Glutamatergic neuron (in vitro differentiated cells): ENCODE measurements around the gene ARHGAP8. TPM values are rescaled to one million over a fixed set of nuclear protein-coding genes. Genes with fewer than 3 reads are reported as not detected.

Experiments used
- DNase-seq: peaks from one replicate; pipeline ENCODE4 v3.0.0; 2022
- H3K27ac Mint-ChIP-seq: one replicate; pipeline ENCODE4 v1.8.0; 2020; ENCODE audit warnings: mild to moderate bottlenecking, mixed read lengths, inconsistent platforms; ENCODE audit not compliant: unreplicated experiment
- H3K27me3 Mint-ChIP-seq: one replicate; pipeline ENCODE4 v1.8.0; 2020; ENCODE audit warnings: mild to moderate bottlenecking, moderate library complexity, mixed read lengths, inconsistent platforms; ENCODE audit not compliant: unreplicated experiment
- H3K36me3 Mint-ChIP-seq: one replicate; pipeline ENCODE4 v1.8.0; 2020; ENCODE audit warnings: mild to moderate bottlenecking, mixed read lengths, inconsistent platforms; ENCODE audit not compliant: unreplicated experiment
- H3K4me1 Mint-ChIP-seq: one replicate; pipeline ENCODE4 v1.8.0; 2020; ENCODE audit warnings: mild to moderate bottlenecking, low read depth, mixed read lengths, inconsistent platforms; ENCODE audit not compliant: unreplicated experiment
- H3K4me3 Mint-ChIP-seq: one replicate; pipeline ENCODE4 v1.8.0; 2020; ENCODE audit warnings: mild to moderate bottlenecking, mixed read lengths, inconsistent platforms; ENCODE audit not compliant: unreplicated experiment
- H3K9me3 Mint-ChIP-seq: one replicate; pipeline ENCODE4 v1.8.0; 2020; ENCODE audit warnings: mild to moderate bottlenecking, moderate library complexity, mixed read lengths, inconsistent platforms; ENCODE audit not compliant: unreplicated experiment
- total RNA-seq: library from RNA; stranded (reverse); fragmentation: NEBNext Ultra II Directional; extraction: Animal tissue kit (Norgen Biotek cat#: 25700); gene quantifications from one replicate; pipeline ENCODE4 v1.2.1, GENCODE V29; 2021; ENCODE audit not compliant: unreplicated experiment
- TF ChIP-seq, protein P1 (sequence below): fragments of 200-600 bp; sonication (generic); IDR thresholded peaks from one replicate; pipeline ENCODE4 v1.5.0; 2021; ENCODE audit not compliant: partially characterized antibody, unreplicated experiment

The ARHGAP8 gene
- total RNA-seq, 1 donor from 2014 or later: 0.59 TPM

DNA sequence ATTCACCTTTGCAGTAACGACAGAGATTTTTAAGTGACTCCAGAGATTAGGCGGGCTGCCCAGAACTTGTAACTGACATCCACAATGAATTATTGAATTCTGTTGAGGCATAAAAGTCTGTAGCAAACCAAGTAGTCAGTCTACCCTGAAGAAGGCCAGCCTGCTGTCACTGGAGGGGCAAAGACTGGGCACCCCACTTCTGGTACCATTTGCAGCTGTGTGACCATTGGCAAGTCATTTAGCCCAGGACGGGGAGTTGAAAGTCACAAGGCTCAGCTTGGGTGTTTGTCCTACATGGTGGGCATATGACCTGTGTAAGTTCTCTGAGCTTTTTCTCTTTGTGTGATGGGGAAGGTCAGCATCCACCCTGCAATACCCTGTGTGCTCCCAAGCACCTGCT is 119.4 kb downstream of the ARHGAP8 start:
- Mint-ChIP-seq H3K4me3 (no peak overlapping the region), H3K9me3 (peaks cover 3% of the 10 kb centered on the region), H3K4me1 (peaks cover 2% of the 10 kb centered on the region), H3K27ac (no peak overlapping the region), H3K36me3 (peaks cover 13% of the 10 kb centered on the region), H3K27me3 (peaks cover 4% of the 10 kb centered on the region)
- DNase-seq: no peak
- TF ChIP-seq, protein P1, sequence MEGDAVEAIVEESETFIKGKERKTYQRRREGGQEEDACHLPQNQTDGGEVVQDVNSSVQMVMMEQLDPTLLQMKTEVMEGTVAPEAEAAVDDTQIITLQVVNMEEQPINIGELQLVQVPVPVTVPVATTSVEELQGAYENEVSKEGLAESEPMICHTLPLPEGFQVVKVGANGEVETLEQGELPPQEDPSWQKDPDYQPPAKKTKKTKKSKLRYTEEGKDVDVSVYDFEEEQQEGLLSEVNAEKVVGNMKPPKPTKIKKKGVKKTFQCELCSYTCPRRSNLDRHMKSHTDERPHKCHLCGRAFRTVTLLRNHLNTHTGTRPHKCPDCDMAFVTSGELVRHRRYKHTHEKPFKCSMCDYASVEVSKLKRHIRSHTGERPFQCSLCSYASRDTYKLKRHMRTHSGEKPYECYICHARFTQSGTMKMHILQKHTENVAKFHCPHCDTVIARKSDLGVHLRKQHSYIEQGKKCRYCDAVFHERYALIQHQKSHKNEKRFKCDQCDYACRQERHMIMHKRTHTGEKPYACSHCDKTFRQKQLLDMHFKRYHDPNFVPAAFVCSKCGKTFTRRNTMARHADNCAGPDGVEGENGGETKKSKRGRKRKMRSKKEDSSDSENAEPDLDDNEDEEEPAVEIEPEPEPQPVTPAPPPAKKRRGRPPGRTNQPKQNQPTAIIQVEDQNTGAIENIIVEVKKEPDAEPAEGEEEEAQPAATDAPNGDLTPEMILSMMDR: no peak

DNA sequence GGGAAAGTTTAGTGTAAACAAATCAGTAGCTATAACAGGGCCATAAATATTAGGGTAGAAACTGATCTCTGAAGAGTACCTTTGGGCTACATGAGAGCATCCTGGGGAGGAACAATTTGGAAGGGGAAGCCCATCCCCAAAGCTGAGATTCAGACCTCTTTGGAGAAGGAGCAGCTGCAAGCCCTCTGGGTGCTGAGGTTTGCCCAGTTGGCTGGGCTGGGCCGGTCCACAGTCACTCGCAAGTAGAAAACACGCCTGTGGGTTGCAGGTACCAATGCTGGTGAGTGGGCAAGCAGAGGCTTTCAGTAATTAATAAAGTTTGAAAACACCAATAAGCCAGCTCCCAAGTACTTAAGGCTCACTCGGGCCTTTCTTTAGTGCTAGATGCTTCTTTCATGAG is 124.5 kb downstream of the ARHGAP8 start:
- Mint-ChIP-seq H3K4me1 (no peaks in the 10 kb centered on the region), H3K9me3 (peaks cover 12% of the 10 kb centered on the region), H3K4me3 (no peak overlapping the region), H3K27ac (no peak overlapping the region), H3K36me3 (peaks cover 18% of the 10 kb centered on the region), H3K27me3 (peaks cover 1% of the 10 kb centered on the region)
- TF ChIP-seq, protein P1: no peak
- DNase-seq: no peak

DNA sequence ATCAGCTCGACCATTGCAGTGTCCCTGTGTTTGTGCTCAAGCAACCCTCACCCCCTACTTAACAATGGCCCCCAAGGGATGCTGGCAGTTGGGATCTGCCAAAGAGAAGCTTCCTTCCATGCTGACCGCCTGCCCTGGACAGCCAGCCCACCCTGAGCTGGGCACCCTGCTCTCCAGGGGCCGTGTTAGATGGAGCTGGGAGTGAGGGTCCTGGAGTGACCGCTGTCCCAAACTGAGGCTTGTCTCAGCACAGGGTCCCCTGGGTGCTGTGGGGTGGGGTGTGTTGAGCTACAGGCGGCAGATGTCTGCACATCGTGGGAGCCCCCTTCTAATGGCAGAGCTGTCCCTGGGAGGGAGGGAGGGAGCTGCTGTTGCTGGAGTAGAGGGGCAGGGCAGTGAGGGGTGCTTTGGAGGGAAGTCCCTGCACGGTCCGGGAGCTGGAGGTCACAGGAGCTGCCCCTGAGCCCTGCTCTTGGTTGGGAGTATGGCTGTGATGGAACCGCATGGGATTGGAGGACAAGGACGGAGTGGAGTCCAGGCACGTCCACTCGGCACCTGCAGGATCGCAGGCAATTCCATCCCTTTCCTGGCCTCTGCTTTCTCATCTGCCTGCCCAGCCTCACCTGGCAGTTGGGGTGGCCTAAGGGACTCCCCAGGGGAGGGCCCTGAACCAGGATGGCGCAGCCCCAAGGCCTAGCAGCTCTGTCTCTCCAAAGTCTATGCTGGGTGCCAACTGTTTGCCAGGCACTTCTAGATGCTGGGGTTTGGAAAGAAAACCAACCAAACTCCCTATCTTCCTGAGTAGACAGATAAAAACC is 126.3 kb downstream of the ARHGAP8 start:
- no peak for DNase-seq
- H3K4me3 Mint-ChIP-seq: no peak overlapping the region
- H3K4me1 Mint-ChIP-seq: no peaks in the 10 kb centered on the region
- peaks cover 12% of the 10 kb centered on the region for H3K9me3 Mint-ChIP-seq
- H3K27me3 Mint-ChIP-seq: peaks cover 1% of the 10 kb centered on the region
- TF ChIP-seq, protein P1: no peak
- H3K27ac Mint-ChIP-seq: no peak overlapping the region
- H3K36me3 Mint-ChIP-seq: peaks cover 16% of the 10 kb centered on the region

DNA sequence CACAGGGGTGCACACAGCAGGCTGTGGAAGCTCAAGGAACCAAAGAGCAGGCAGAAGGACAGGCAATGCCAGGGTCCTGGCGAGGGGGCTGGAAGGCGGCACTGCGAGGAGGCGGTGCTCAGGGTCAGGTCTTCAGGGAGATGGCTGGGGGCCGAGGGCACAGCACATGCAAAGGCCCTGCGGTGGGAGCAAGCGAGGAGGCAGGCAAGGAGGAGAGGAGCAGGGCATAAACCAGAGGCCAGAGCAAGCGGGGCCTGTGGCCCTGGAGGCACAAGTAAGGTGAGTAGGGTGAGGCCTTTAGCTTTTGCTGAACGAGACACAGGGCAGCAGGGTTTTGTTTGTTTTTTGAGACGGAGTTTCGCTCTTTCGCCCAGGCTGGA is 126.9 kb downstream of the ARHGAP8 start:
- TF ChIP-seq, protein P1: no peak
- Mint-ChIP-seq H3K4me1 (no peaks in the 10 kb centered on the region), H3K9me3 (peaks cover 12% of the 10 kb centered on the region), H3K27ac (no peak overlapping the region), H3K27me3 (peaks cover 1% of the 10 kb centered on the region), H3K36me3 (peaks cover 16% of the 10 kb centered on the region), H3K4me3 (no peak overlapping the region)
- DNase-seq: peak; percentile 8

DNA sequence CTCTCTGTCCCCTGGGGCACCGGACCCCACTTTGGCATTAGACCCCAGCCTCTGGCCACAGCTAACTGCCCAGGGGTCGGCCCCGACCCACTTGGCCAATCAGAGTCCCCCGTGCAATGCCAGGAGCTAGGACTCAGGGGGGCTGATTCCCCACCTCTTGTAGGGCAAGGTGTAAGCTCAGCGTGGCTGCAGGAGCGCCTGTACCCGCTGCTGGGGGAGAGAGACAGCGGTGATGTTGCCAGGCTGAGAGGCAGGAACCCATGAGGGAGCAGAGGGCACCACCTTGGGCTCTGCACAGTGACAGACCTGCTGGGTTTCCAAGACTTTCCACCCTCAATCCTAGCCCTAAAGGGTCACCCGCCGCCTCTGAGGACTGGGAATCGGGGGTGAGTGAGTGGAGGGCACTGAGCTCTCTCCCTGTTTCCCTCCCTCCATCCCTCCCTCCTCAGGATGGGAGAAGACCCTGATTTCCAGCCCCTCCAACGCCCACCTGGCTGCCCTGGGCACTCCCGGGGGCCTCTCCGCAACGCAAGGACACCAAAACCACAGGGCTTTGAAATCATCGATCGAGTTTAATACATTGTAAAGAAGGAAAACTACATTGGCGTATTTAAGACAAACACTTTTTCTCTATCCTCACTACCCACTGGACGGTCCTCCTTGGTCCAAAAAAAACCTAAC is 128.4 kb downstream of the ARHGAP8 start:
- peak; percentile 10 for DNase-seq
- H3K36me3 Mint-ChIP-seq: peaks cover 16% of the 10 kb centered on the region
- no peak overlapping the region for H3K27ac Mint-ChIP-seq
- no peak overlapping the region for H3K4me3 Mint-ChIP-seq
- peaks cover 12% of the 10 kb centered on the region for H3K9me3 Mint-ChIP-seq
- H3K4me1 Mint-ChIP-seq: no peaks in the 10 kb centered on the region
- H3K27me3 Mint-ChIP-seq: peaks cover 1% of the 10 kb centered on the region
- TF ChIP-seq, protein P1: no peak
